HepG2 (cell line): ENCODE results near the gene FAM222B. TPM values are rescaled to one million over a fixed set of nuclear protein-coding genes. Genes with fewer than 3 reads are reported as not detected.

Experiments
- CSRNP2 ChIP-seq: sonication (generic); formaldehyde crosslinking; conservative IDR thresholded peaks from 2 replicates; pipeline ENCODE4 v1.8.0; 2022; ENCODE audit warnings: low read depth, missing genetic modification reagents
- ERF ChIP-seq: IDR thresholded peaks from 2 replicates; pipeline ENCODE4 v1.6.1; 2018; ENCODE audit warnings: missing biosample characterization, missing genetic modification reagents
- FUBP1 ChIP-seq: sonication (generic); formaldehyde crosslinking; IDR thresholded peaks from 2 replicates; pipeline ENCODE4 v1.5.1; 2020; ENCODE audit warnings: missing genetic modification reagents, mild to moderate bottlenecking, borderline replicate concordance
- HNRNPK ChIP-seq: fragments of 200-400 bp; formaldehyde crosslinking; IDR thresholded peaks from 2 replicates; pipeline ENCODE4 v1.6.1; 2018; ENCODE audit warnings: low read length, low read depth, moderate library complexity, mild to moderate bottlenecking; ENCODE audit not compliant: poor library complexity, severe bottlenecking
- HOXA3 ChIP-seq: sonication (generic); formaldehyde crosslinking; IDR thresholded peaks from 2 replicates; pipeline ENCODE4 v1.5.0; 2020; ENCODE audit warnings: missing genetic modification reagents
- IRF2 ChIP-seq: IDR thresholded peaks from 2 replicates; pipeline ENCODE4 v1.6.1; 2018; ENCODE audit warnings: missing genetic modification reagents, missing compliant biosample characterization
- KDM1A ChIP-seq: IDR thresholded peaks from 2 replicates; pipeline ENCODE4 v1.6.1; 2016; ENCODE audit warnings: missing compliant biosample characterization
- KLF12 ChIP-seq: sonication (generic); formaldehyde crosslinking; IDR thresholded peaks from 2 replicates; pipeline ENCODE4 v1.4.0; 2020; ENCODE audit warnings: missing genetic modification reagents, borderline replicate concordance
- KLF15 ChIP-seq: sonication (generic); formaldehyde crosslinking; IDR thresholded peaks from 2 replicates; pipeline ENCODE4 v1.8.1; 2023; ENCODE audit warnings: borderline replicate concordance, mild to moderate bottlenecking, inconsistent platforms, missing genetic modification reagents, mixed read lengths
- MYNN ChIP-seq: sonication (generic); formaldehyde crosslinking; IDR thresholded peaks from 2 replicates; pipeline ENCODE4 v1.4.0; 2020; ENCODE audit warnings: mild to moderate bottlenecking, low read depth, missing genetic modification reagents
- RERE ChIP-seq: IDR thresholded peaks from 2 replicates; pipeline ENCODE4 v1.6.1; 2016; ENCODE audit warnings: low read depth, missing genetic modification reagents, missing compliant biosample characterization
- SIX4 ChIP-seq: sonication (generic); formaldehyde crosslinking; IDR thresholded peaks from 2 replicates; pipeline ENCODE4 v1.4.0; 2020; ENCODE audit warnings: missing genetic modification reagents
- SMARCE1 ChIP-seq: fragments of 450-650 bp; IDR thresholded peaks from 2 replicates; pipeline ENCODE4 v1.6.1; 2017; ENCODE audit warnings: borderline replicate concordance
- SMC3 ChIP-seq: IDR thresholded peaks from 2 replicates; pipeline ENCODE4 v1.6.1; 2011; ENCODE audit warnings: low read length, improper control_type of control experiment
- ZSCAN9 ChIP-seq: IDR thresholded peaks from 2 replicates; pipeline ENCODE4 v1.6.1; 2016; ENCODE audit warnings: borderline replicate concordance
- polyA plus RNA-seq, 8 experiments: library from polyadenylated mRNA; depleted of rRNA in 3 of 8; stranded (reverse) in 7 of 8; unstranded in 1 of 8; fragments of >200 nt; fragmentation: Illumina TruSeq in 4 of 8; extraction: Trizol in 4 of 8; gene quantifications; 2 replicates each; pipeline versions ENCODE4 v1.2.1 to v1.2.3, GENCODE V29; 2011 to 2016; ENCODE audit warnings: low read depth in 4 of 8, missing spikeins in 1 of 8, mixed read lengths in 1 of 8; ENCODE audit not compliant: insufficient read depth in 1 of 8
- total RNA-seq, 5 experiments: library from RNA; depleted of rRNA; stranded (reverse); fragments of >200 nt; fragmentation: Illumina TruSeq; extraction: Trizol; gene quantifications; 2 replicates each; pipeline ENCODE4 v1.2.3, GENCODE V29; 2016; ENCODE audit warnings: low read depth in 1 of 5
- TF ChIP-seq, protein P1 (sequence below): sonication (generic); formaldehyde crosslinking; IDR thresholded peaks from 2 replicates; pipeline ENCODE4 v1.5.0; 2020; ENCODE audit warnings: mild to moderate bottlenecking, low read depth, missing genetic modification reagents, borderline replicate concordance

FAM222B gene
- total and polyA plus RNA-seq, 2 of the 13 experiments (the other 11 are each of a cell fraction or from before 2014, with no cell fraction given), result 3.5 to 7.3 TPM

DNA sequence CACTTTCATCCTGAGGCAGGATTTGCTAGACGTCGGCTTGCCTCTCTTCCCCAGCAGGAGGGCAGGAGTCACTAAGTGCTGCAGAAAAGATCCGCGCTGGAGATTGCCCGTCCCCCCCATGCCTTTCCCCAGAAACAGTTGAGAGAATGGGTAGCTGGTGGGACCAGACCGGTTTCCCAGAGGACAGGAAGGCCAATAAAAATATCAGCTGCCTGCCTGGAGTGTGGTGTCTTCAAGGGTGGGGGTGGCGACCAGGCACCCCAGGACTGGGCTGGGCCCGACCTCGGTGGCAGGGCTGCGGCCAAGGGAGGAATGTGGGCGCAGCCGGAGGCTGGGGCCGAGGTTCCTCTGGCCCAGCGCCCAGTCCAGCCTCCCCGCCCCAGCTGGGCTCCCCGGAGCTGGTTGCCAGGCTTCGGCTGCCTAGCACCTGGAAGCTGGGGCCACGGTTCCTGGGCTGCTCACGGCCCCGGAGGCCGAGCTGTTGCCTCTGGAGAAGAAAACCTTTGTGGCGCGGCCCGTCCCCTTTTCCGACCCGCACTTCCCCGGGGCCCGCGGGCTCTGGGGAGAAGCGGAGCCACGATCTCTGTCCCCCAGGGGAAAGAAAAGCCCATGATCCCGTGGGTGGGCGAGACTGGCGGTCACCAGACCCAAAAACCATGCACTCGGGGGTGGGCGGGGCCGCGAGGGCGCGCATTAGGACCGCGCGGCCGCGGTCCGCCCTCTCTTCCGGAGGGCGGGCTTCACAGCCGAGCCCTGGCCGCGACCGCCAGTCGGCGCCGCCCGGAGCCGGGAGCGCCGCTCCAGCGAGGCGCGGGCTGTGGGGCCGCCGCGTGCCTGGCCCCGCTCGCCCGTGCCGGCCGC, 99.1 kb downstream of the FAM222B start, which contains the start of gene TRAF4 (continued):
- no peak for TF ChIP-seq KLF15 (CRISPR knock-in tag)
- TF ChIP-seq ERF (CRISPR knock-in tag), result no peak
- no peak; the same call in 1 of the 2 replicates for TF ChIP-seq ZSCAN9 (CRISPR knock-in tag)
- no peak for TF ChIP-seq IRF2
- TF ChIP-seq RERE (CRISPR knock-in tag), result no peak
- no peak for TF ChIP-seq KDM1A (CRISPR knock-in tag)
- no peak for TF ChIP-seq FUBP1 (CRISPR knock-in tag)
- no peak for TF ChIP-seq SMC3
- TF ChIP-seq CSRNP2, result no peak
- TF ChIP-seq HOXA3, result no peak
- no peak for TF ChIP-seq SMARCE1
- no peak for TF ChIP-seq MYNN (CRISPR knock-in tag)
- TF ChIP-seq KLF12 (CRISPR knock-in tag), result peak; percentile 88
- TF ChIP-seq, protein P1, sequence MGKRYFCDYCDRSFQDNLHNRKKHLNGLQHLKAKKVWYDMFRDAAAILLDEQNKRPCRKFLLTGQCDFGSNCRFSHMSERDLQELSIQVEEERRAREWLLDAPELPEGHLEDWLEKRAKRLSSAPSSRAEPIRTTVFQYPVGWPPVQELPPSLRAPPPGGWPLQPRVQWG, result no peak
- TF ChIP-seq SIX4 (CRISPR knock-in tag), result no peak
- peak; percentile 43 for TF ChIP-seq HNRNPK
